CD4-positive, alpha-beta memory T cell (primary cell): ENCODE data around the gene CTLA4. TPM values are rescaled to one million over a fixed set of nuclear protein-coding genes. Genes with fewer than 3 reads are reported as not detected.

Experiments
- CTCF ChIA-PET: fragments of 350-600 bp; sonication (Branson Sonifier 250); formaldehyde crosslinking; loops from one replicate; lab custom pipeline; 2021; ENCODE audit warnings: inconsistent platforms; ENCODE audit not compliant: partially characterized antibody; lab: Charles Lee
- POLR2A ChIA-PET: fragments of 350-600 bp; sonication (Branson Sonifier 250); formaldehyde crosslinking; loops from one replicate; lab custom pipeline; 2021; ENCODE audit not compliant: partially characterized antibody; lab: Charles Lee
- DNase-seq, 5 donors: peaks; one replicate each; pipeline versions ENCODE4 v3.0.0 to v3.0.0-alpha.2; 2020 to 2022; ENCODE audit warnings: mixed read lengths in 1 of 5
- H3K27ac ChIP-seq: one replicate; pipeline ENCODE4 v1.7.0; 2013; ENCODE audit warnings: low read depth, low read length
- H3K27me3 ChIP-seq: 2 replicates; pipeline ENCODE4 v1.7.0; 2013; ENCODE audit warnings: mild to moderate bottlenecking, low read length, moderate library complexity; ENCODE audit not compliant: insufficient read depth
- H3K36me3 ChIP-seq: 2 replicates; pipeline ENCODE4 v1.7.0; 2013; ENCODE audit warnings: mild to moderate bottlenecking, low read length, moderate library complexity; ENCODE audit not compliant: insufficient read depth
- H3K4me1 ChIP-seq: 2 replicates; pipeline ENCODE4 v1.7.0; 2013; ENCODE audit warnings: mild to moderate bottlenecking, low read length, moderate library complexity; ENCODE audit not compliant: insufficient read depth
- H3K4me3 ChIP-seq, 2 donors: one replicate each; pipeline ENCODE4 v1.7.0; 2013; ENCODE audit warnings: low read length in 2 of 2, mild to moderate bottlenecking in 1 of 2
- H3K9me3 ChIP-seq, 2 donors: one replicate each; pipeline ENCODE4 v1.7.0; 2013; ENCODE audit warnings: low read length in 2 of 2, control low read depth in 1 of 2; ENCODE audit not compliant: control insufficient read depth in 1 of 2
- H3K27ac Mint-ChIP-seq, 7 donors: one replicate each; pipeline ENCODE4 v1.8.0; 2020 to 2021; ENCODE audit warnings: mixed read lengths in 7 of 7, mild to moderate bottlenecking in 6 of 7, inconsistent platforms in 3 of 7, moderate library complexity in 3 of 7
- H3K27me3 Mint-ChIP-seq, 2 donors: one replicate each; pipeline ENCODE4 v1.8.0; 2020 to 2021; ENCODE audit warnings: mixed read lengths in 2 of 2
- H3K36me3 Mint-ChIP-seq, 2 donors: one replicate each; pipeline ENCODE4 v1.8.0; 2020 to 2021; ENCODE audit warnings: mixed read lengths in 2 of 2, inconsistent platforms in 1 of 2, mild to moderate bottlenecking in 1 of 2
- H3K4me1 Mint-ChIP-seq, 4 donors: one replicate each; pipeline ENCODE4 v1.8.0; 2020 to 2021; ENCODE audit warnings: mixed read lengths in 4 of 4, mild to moderate bottlenecking in 1 of 4
- H3K4me3 Mint-ChIP-seq, 8 donors: one replicate each; pipeline ENCODE4 v1.8.0; 2020 to 2021; ENCODE audit warnings: mixed read lengths in 8 of 8, mild to moderate bottlenecking in 7 of 8, moderate library complexity in 6 of 8, inconsistent platforms in 3 of 8
- H3K9me3 Mint-ChIP-seq, 8 donors: one replicate each; pipeline ENCODE4 v1.8.0; 2020 to 2021; ENCODE audit warnings: mixed read lengths in 8 of 8, mild to moderate bottlenecking in 5 of 8, inconsistent platforms in 3 of 8, moderate library complexity in 1 of 8
- intact Hi-C: fragments of 100-400 bp; cut with micrococcal nuclease; formaldehyde crosslinking; loops from one replicate; pipeline ENCODE4 v1.15.1; 2023
- polyA plus RNA-seq, 2 donors: library from polyadenylated mRNA; unstranded; fragments of 300-500 nt; fragmentation: Illumina TruSeq; gene quantifications; one replicate each; pipeline ENCODE4 v1.2.3, GENCODE V29; 2021
- total RNA-seq, 2 experiments: library from RNA; stranded (reverse); gene quantifications; one replicate each; pipeline ENCODE4 v1.2.3, GENCODE V29; 2021

CTLA4 gene
- total and polyA plus RNA-seq, 4 experiments from 2014 or later = 7.6 to 20.4 (median 13.7) TPM

DNA sequence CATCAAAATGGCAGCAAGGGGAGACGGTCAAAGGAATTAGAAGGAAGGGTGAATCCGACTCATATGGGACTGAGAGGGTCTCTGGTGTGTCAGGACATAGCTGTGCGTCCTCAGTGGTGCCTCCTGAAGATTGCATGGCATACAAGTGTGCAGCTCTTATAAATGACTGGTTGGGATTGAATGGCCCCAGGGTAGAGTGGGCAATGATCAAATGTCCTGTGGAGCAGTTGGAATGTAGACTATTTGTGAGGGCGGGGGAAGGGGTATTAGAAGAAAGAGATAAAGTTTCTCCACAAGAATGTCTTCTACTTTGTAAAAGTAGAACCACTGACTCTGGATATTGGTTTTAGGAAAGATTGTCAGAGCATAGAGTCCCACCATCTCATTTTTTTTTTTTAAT is 24.6 kb downstream of the CTLA4 start:
- Histone ChIP-seq H3K27ac (no peak overlapping the region), H3K36me3 (no peaks in the 10 kb centered on the region), H3K27me3 (no peaks in the 10 kb centered on the region), H3K4me1 (peaks cover under 1% of the 10 kb centered on the region), H3K9me3 (no peaks in the 10 kb centered on the region), H3K4me3 (no peak overlapping the region)
- intact Hi-C loops = no loop called here
- peaks cover 0 to 6% (median 1%) of the 10 kb centered on the region in 4 donors for H3K4me1 Mint-ChIP-seq
- no peaks in the 10 kb centered on the region for H3K9me3 Mint-ChIP-seq
- no peak overlapping the region for H3K27ac Mint-ChIP-seq
- POLR2A ChIA-PET = no interaction called here
- CTCF ChIA-PET = no interaction called here
- no peaks in the 10 kb centered on the region for H3K36me3 Mint-ChIP-seq
- H3K27me3 Mint-ChIP-seq = peaks cover 0 to 1% of the 10 kb centered on the region in 2 donors
- no peak for DNase-seq
- H3K4me3 Mint-ChIP-seq = no peak overlapping the region

DNA sequence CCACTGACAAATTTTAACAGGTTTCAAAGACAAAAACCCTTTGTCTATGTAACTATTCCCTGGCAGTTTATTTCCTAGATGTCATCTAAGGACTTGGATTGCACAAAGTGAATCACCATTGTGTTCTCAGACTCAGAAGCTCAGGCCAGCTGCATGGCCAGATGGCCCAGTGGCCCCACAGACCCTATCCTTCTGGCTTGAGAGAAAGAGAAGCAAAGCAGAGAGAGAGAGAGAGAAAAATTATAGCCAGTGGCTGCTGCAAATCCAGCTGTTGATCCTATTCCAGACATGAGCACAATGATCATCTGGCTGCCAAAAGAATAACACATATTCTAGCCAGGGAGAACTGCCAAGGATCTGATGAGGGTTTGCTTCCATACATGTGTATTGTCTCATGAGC is 25.8 kb downstream of the CTLA4 start:
- H3K4me3 ChIP-seq = no peak overlapping the region
- Mint-ChIP-seq H3K27ac (no peak overlapping the region), H3K4me3 (no peak overlapping the region), H3K9me3 (no peaks in the 10 kb centered on the region), H3K36me3 (no peaks in the 10 kb centered on the region), H3K27me3 (peaks cover 0 to 1% of the 10 kb centered on the region in 2 donors), H3K4me1 (peaks cover 3 to 13% (median 5%) of the 10 kb centered on the region in 4 donors)
- POLR2A ChIA-PET = no interaction called here
- no peaks in the 10 kb centered on the region for H3K27me3 ChIP-seq
- H3K27ac ChIP-seq = no peak overlapping the region
- H3K9me3 ChIP-seq = no peaks in the 10 kb centered on the region
- CTCF ChIA-PET = interaction anchor here (0.6 kb wide), 1 partner anchor 35 kb away, joined by 3 read pairs; no protein-coding TSS in a partner anchor
- H3K4me1 ChIP-seq = no peaks in the 10 kb centered on the region
- intact Hi-C loops = no loop called here
- H3K36me3 ChIP-seq = no peaks in the 10 kb centered on the region
- DNase-seq = no peak

DNA sequence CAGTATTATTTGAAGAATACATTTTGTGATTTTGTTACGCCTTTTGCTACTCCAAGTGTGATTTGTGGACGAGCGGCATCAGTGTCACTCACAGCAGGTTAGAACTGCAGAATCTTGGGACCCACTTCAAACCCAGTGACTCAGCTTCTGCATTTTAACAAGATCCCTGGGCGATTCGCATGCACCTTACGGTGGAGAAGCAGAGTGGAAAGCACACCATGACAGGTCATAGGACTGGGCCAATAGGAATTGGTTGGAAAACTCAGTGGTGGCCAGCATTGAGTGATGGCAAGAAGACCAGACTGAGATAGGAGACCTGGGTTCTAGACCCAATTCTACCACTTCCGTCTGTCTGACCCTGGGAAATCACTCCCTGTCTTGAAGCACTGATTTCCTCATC is 26.3 kb downstream of the CTLA4 start:
- Histone ChIP-seq H3K36me3 (no peaks in the 10 kb centered on the region), H3K4me3 (no peak overlapping the region), H3K27me3 (no peaks in the 10 kb centered on the region), H3K4me1 (no peaks in the 10 kb centered on the region), H3K9me3 (no peaks in the 10 kb centered on the region), H3K27ac (no peak overlapping the region)
- no peak for DNase-seq
- POLR2A ChIA-PET = no interaction called here
- CTCF ChIA-PET = no interaction called here
- Mint-ChIP-seq H3K4me1 (peaks cover 4 to 13% (median 5%) of the 10 kb centered on the region in 4 donors), H3K27ac (no peak overlapping the region), H3K4me3 (no peak overlapping the region), H3K9me3 (no peaks in the 10 kb centered on the region), H3K27me3 (peaks cover 0 to 1% of the 10 kb centered on the region in 2 donors), H3K36me3 (no peaks in the 10 kb centered on the region)
- intact Hi-C loops = no loop called here

DNA sequence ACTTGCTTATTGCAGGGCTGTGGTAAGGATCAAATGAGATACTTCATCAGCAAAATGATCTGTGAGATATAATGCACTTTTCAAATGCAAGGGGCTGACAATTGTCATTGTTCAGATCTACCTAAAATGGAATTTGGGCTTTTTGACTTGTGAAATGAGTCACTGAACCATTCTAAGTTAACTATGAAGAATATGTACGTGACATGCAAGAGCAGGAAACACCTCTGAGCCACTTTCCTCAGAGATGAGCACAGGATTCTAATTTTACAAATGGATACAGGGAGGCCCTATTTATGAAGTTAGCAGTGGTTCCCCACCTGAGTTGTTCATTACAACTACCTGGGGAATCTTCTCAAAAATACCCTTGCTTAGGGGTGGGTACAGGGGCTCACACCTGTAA is 26.7 kb downstream of the CTLA4 start:
- H3K4me1 ChIP-seq = no peaks in the 10 kb centered on the region
- CTCF ChIA-PET = no interaction called here

DNA sequence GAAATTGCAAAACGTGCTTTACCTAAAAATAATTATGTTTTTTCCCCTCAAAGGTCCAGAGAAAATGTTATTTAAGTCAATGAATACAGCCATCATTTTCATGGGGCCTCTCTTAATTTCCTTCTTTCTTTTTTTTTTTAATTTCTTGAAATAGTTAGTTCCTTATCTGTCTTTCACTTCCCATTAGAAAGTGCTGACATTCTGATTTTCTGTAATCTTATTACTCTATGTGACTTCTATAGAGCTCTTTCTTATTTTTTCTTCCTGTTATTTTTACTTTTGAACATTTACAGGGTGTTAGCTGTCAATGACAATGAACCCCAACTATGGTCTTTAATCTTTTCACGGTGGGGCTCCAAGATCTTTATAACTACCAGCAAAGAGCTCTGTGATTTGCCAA is 30.0 kb downstream of the CTLA4 start:
- Histone ChIP-seq H3K9me3 (peaks cover 0 to 6% of the 10 kb centered on the region in 2 donors), H3K27me3 (no peaks in the 10 kb centered on the region), H3K27ac (no peak overlapping the region), H3K4me1 (no peaks in the 10 kb centered on the region), H3K4me3 (no peak overlapping the region), H3K36me3 (no peaks in the 10 kb centered on the region)
- DNase-seq = no peak
- H3K27ac Mint-ChIP-seq = peak overlapping the region in 1 of 7 donors; percentile 6
- peaks cover 9 to 13% of the 10 kb centered on the region in 2 donors for H3K36me3 Mint-ChIP-seq
- H3K27me3 Mint-ChIP-seq = peaks cover 0 to 1% of the 10 kb centered on the region in 2 donors
- H3K4me3 Mint-ChIP-seq = no peak overlapping the region
- intact Hi-C loops = no loop called here
- ChIA-PET CTCF (interaction anchor here (0.9 to 4.0 kb wide), 6 partner anchors 11 to 154 kb away, joined by 3 to 19 read pairs (median 4); no protein-coding TSS in a partner anchor), POLR2A (interaction anchor here (1.4 to 1.7 kb wide), 3 partner anchors 28 to 38 kb away, joined by 4 to 5 read pairs (median 4); partner anchors contain the start of gene CTLA4)
- H3K9me3 Mint-ChIP-seq = peaks cover 0 to 19% (median 17%) of the 10 kb centered on the region in 8 donors
- H3K4me1 Mint-ChIP-seq = peaks cover 4 to 13% (median 7%) of the 10 kb centered on the region in 4 donors

More for the DNA sequence above, 26.7 kb downstream of the CTLA4 start:
- peaks cover 4 to 13% (median 5%) of the 10 kb centered on the region in 4 donors for H3K4me1 Mint-ChIP-seq
- POLR2A ChIA-PET = no interaction called here
- H3K27me3 Mint-ChIP-seq = peaks cover 0 to 1% of the 10 kb centered on the region in 2 donors
- DNase-seq = no peak
- H3K4me3 ChIP-seq = no peak overlapping the region
- no peaks in the 10 kb centered on the region for H3K36me3 ChIP-seq
- H3K27me3 ChIP-seq = no peaks in the 10 kb centered on the region
- no peaks in the 10 kb centered on the region for H3K9me3 ChIP-seq
- no peak overlapping the region for H3K4me3 Mint-ChIP-seq
- H3K27ac ChIP-seq = no peak overlapping the region
- intact Hi-C loops = no loop called here
- H3K27ac Mint-ChIP-seq = no peak overlapping the region
- no peaks in the 10 kb centered on the region for H3K9me3 Mint-ChIP-seq
- no peaks in the 10 kb centered on the region for H3K36me3 Mint-ChIP-seq

DNA sequence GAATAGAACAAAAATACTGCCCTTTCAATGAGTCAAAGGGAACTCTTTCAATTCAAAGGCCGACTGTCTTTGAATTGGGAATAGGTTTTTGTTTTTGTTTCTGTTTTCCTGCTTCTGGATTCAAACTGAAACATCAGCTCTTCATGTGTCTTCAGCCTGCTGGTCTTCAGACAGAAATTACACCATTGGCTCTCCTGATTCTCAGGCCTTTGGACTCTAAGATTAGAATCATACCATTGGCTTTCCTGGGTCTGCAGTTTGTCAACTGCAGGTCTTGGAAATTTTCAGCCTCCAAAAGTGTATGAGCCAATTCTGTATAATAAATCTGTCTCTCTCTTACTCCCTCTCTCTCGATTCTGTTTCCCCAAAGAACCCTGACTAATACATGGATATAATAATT is 31.1 kb downstream of the CTLA4 start:
- Histone ChIP-seq H3K27ac (no peak overlapping the region), H3K4me3 (no peak overlapping the region), H3K27me3 (no peaks in the 10 kb centered on the region), H3K36me3 (no peaks in the 10 kb centered on the region), H3K4me1 (no peaks in the 10 kb centered on the region), H3K9me3 (peaks cover 0 to 6% of the 10 kb centered on the region in 2 donors)
- no peak for DNase-seq
- Mint-ChIP-seq H3K36me3 (peaks cover 9 to 13% of the 10 kb centered on the region in 2 donors), H3K9me3 (peaks cover 0 to 23% (median 20%) of the 10 kb centered on the region in 8 donors), H3K27me3 (peaks cover 0 to 1% of the 10 kb centered on the region in 2 donors), H3K4me3 (no peak overlapping the region), H3K4me1 (peaks cover 4 to 13% (median 7%) of the 10 kb centered on the region in 4 donors), H3K27ac (peak overlapping the region in 1 of 7 donors; percentile 4)
- ChIA-PET CTCF (interaction anchor here (1.3 to 4.0 kb wide), 2 partner anchors 11 to 41 kb away, joined by 3 to 19 read pairs; no protein-coding TSS in a partner anchor), POLR2A (no interaction called here)
- intact Hi-C loops = no loop called here

DNA sequence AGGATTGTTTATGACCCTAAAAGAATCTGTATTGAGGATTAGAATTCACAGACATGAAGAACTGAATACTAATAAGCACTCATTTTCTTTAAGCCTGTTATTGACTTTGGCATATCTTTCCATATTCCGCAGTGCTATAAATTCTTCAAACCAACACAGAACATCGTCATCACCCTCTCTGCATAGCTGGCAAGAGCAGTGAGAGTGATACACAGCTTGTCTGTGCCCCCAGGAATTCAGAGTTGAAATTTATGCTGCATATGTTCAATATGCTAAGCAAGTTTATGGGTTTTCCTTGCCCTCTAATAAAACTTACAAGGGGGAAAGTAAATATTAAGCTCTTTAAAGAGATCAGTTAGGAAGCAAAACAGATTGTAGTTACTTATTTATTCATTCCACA is 32.7 kb downstream of the CTLA4 start:
- Mint-ChIP-seq H3K9me3 (peaks cover 0 to 24% (median 20%) of the 10 kb centered on the region in 8 donors), H3K4me3 (no peak overlapping the region), H3K27me3 (peaks cover 0 to 1% of the 10 kb centered on the region in 2 donors), H3K27ac (no peak overlapping the region), H3K4me1 (peaks cover 4 to 8% (median 7%) of the 10 kb centered on the region in 4 donors), H3K36me3 (peaks cover 9 to 13% of the 10 kb centered on the region in 2 donors)
- POLR2A ChIA-PET = interaction anchor here (1.1 to 1.6 kb wide), 2 partner anchors 30 to 32 kb away, joined by 3 to 5 read pairs; partner anchors contain the start of gene CTLA4
- Histone ChIP-seq H3K27ac (no peak overlapping the region), H3K4me1 (no peaks in the 10 kb centered on the region), H3K4me3 (no peak overlapping the region), H3K9me3 (peaks cover 0 to 6% of the 10 kb centered on the region in 2 donors), H3K36me3 (no peaks in the 10 kb centered on the region), H3K27me3 (no peaks in the 10 kb centered on the region)
- CTCF ChIA-PET = interaction anchor here (1.0 to 4.0 kb wide), 4 partner anchors 9 to 42 kb away, joined by 3 to 19 read pairs (median 4); no protein-coding TSS in a partner anchor
- intact Hi-C loops = loop anchor here (10.0 kb wide), 1 partner anchor 1065 kb away; no protein-coding TSS in a partner anchor
- no peak for DNase-seq
